CD4-positive, alpha-beta T cell treated with Interleukin-2 at 100 ng/mL for 4 hours (primary cell): ENCODE measurements around the gene KLHDC3.

Source experiments
- DNase-seq: peaks from one replicate; pipeline ENCODE4 v3.0.0-alpha.2; 2020; ENCODE audit warnings: low spot score

The KLHDC3 gene

DNA sequence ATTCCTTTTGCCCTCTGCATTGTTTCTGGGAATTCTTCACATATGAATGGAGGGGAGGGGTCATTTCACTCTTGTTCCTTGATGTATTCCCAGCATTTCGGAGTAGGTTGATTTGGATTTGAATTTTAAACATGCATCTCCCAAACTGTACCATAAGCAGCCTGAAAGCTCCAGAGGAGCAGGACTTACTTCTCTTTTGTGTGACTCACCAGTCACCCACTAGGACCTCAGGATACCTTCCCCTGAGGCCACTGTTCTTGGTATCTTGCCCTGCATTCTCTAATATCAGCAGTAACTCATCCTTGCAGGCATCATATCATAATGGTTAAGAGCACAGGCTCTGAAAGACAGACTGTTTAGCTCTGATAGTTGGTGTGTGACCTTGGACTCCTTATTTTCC, 44.5 kb downstream of the KLHDC3 start:
- no peak for DNase-seq

DNA sequence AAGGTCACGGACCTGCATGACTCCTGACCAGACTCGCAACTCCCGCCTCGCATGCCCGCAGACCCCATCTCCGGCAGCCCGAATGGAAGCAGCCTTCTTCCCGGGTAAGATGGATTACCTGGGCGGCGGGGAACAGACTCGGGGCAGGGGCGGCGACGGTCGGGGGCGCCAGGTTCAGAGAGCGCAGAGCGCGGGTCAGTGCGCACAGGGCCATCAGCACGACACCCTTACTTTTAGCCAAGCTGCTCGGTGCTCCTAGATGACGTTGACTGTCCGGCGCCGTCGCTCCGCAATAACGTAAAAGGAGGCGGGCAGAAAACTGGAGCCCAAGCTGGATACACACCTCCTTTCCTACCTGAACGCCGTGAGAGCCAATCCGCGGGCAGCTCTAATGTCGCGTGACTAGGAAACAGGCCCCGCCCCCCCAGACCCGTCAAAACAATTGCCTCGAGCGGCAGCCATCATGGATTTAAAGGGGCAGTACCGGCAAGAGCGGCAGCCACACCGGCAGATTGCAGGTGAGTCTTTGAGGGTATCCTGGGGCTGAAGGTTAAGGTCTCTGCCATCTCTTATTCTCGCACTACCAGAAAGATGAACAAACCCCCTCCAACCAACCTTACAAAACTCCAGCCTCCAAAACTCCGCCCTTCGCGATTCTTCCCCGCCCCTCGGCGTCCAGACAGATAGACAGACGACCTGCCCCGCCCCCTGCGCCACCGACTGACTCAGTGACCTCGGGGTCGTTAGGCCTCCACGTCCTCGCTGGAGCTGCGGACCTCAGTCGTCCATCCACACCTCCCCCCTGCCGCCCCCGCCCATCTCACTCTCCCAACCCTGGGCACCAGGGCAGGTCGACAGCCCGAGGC, 45.4 kb downstream of the KLHDC3 start, which contains the start of the genes KLC4 and MRPL2:
Gene KLC4 (plus strand): TSS at position 464 of the 866 bp plus-strand sequence. CDS start 1,705 bp downstream, outside the sequence.
Gene MRPL2 (minus strand): TSS at position 267 of the 866 bp plus-strand sequence. CDS start 53 bp downstream, at position 214.
- DNase-seq, result peak; percentile 98

DNA sequence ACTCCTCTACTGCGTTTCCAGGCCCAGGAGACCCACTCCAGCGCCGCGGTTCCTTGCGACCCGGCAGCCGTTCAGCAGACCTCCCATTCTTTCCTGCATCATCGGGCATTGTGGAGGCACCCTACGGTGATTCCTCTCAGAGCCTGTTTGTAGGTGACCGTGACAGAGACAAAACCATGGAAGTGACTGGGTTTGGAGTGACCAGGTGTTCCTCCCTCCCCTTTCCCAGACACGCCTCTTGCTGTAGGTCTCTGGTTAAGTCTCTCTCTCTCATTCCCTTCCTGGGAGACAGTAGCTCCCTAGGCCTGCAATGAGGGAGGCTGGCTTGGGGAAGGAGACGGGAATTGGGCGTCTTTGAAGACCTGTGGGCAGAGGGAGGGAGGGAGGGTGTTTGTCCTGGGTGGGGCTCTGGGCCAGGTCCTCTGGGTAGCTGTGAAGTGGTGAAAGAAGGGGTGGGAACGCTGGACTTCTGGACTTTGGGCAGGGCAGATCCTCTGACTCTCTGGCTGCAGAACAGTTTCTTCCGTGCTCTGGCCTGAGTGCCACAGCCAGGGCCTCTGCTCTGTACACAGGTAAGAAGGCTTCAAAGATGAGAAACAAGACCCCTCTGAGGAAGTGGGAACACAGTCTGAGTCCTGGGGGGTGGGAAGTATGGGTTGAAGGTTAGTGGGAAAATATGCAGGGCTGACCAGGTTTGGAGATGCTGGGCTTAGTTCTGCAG, 46.1 kb downstream of the KLHDC3 start:
- DNase-seq, result no peak

DNA sequence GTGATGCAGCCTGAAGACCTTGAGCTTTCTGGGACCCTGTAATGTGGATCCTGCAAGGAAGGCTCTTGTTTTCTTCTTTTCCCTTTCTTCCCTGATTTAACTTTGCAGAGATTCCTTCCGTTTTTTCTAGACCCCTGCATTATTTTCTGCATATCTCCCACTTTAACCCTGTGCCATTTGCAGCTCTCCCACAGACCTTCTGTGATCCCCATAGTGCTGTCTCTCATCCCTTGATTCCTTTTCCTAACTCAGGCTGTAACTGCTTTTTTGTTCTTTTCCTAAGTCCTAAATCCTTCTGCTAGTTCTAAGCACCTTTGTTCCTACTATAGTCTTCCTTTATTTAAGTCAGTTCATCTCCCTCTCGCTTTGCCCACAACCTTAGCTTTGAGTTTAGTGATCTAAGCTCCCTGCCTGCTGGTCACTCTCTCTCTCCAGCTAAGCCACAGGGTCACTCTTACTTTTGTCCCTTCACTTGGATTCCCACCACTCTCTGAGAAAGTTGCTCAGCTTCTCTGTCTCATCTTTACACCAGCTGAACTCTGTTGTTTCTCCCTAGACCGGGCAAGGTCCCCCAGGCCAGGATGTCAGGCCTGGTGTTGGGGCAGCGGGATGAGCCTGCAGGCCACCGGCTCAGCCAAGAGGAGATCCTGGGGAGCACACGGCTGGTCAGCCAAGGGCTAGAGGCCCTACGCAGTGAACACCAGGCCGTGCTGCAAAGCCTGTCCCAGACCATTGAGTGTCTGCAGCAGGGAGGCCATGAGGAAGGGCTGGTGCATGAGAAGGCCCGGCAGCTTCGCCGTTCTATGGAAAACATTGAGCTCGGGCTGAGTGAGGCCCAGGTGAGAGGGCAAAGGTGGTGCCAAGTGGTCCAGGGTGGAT, 46.9 kb downstream of the KLHDC3 start:
- no peak for DNase-seq

DNA sequence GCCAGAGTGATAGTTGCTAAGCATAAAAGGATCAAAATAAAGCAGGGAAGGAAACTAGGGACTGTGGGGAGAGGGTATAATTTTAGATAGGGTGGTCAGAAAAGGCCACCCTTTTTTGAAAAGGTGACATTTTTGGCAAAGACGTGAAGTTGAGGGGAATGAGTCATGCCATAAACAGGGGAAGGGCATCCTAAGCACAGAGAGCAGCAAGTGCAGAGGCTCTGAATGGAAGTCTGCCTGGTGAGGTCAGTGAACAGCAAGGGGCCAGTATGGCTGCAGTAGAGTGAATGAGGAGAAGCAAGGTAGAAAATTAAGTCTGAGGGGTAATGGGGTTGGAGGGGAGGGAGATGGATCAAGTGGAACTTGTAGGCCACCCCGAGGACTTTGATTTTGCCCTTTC, 47.8 kb downstream of the KLHDC3 start:
- DNase-seq, result no peak

DNA sequence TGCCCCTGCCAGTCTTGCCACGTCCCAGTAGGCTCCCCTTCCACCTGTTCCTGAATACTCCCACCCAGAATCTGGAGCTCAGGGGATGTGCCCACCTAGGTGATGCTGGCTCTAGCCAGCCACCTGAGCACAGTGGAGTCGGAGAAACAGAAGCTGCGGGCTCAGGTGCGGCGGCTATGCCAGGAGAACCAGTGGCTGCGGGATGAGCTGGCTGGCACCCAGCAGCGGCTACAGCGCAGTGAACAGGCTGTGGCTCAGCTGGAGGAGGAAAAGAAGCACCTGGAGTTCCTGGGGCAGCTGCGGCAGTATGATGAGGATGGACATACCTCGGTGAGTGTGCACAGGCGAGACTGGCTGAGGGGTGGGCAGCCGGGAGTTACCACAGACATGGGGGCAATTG, 48.8 kb downstream of the KLHDC3 start:
- DNase-seq, result no peak

DNA sequence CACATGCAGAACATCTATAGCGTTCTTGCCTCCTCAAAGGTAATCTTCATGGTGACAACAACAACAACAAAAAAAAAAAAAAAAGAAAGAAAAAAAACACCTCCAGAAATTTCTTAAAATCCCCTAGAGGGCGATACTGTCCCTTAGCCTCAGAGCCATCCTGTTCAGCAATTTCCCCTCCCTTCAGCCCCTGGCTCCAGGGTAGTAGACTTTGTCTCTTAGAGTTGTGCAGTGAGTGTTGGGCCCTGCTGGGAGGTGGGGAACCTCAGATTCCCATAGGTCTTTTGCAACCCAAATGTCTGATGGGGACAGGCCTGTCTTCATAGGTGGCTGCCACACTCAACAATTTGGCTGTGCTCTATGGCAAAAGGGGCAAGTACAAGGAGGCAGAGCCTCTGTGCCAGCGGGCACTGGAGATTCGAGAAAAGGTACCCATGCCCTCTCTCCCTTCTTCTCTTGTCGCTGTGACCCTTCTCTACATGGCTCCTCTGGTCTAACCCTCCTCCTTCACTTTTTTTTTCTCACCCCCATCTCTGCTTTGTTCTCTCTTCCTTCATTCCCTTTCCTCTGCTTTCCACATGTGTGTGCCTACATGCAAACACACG, 56.1 kb downstream of the KLHDC3 start:
- DNase-seq, result peak; percentile 22
